ENCODE data around the gene ANKRD31. TPM values are rescaled to one million over a fixed set of nuclear protein-coding genes. Genes with fewer than 3 reads are reported as not detected.

The ANKRD31 gene
- total RNA-seq, 1 experiment from 2014 or later = 0.30 TPM

GRCh38 chr5:75192804-75193203 lies 43.9 kb downstream of the ANKRD31 start:
- ATAC-seq (no peak), DNase-seq (ENCODE audit: low read depth, low spot score) (no peak)
- Histone ChIP-seq H3K4me1 (ENCODE audit: control insufficient read depth in 1 of 2, insufficient read depth in 2 of 2, low read length in 2 of 2) (no peaks in the 10 kb centered on the region), H3K4me3 (replicated peaks in 1 of 2; ENCODE audit: low read depth in 1 of 2, low read length in 2 of 2) (no peak overlapping the region), H3K9me3 (ENCODE audit: control insufficient read depth in 1 of 2, insufficient read depth in 1 of 2, low read depth in 1 of 2, low read length in 2 of 2) (no peaks in the 10 kb centered on the region), H3K27me3 (ENCODE audit: insufficient read depth, low read length) (no peaks in the 10 kb centered on the region), H3K4me2 (ENCODE audit: low read length) (no peak overlapping the region), H2AFZ (ENCODE audit: low read depth, low read length, poor library complexity, severe bottlenecking) (no peak overlapping the region), H3K9me2 (ENCODE audit: insufficient read depth) (no peaks in the 10 kb centered on the region), H3K27ac (ENCODE audit: low read depth, low read length) (no peak overlapping the region), H4K20me1 (ENCODE audit: insufficient read depth) (no peaks in the 10 kb centered on the region), H3K79me2 (ENCODE audit: insufficient read depth, low read length) (no peaks in the 10 kb centered on the region), H3K9ac (ENCODE audit: low read length) (no peak overlapping the region), H3K36me3 (ENCODE audit: control insufficient read depth in 1 of 2, insufficient read depth in 2 of 2, low read length in 2 of 2) (no peaks in the 10 kb centered on the region)
- ChIA-PET RAD21 (ENCODE audit: low non-redundant PET in 1 of 2, low total read pairs in 2 of 2, uncharacterized antibody in 2 of 2, unreplicated experiment in 2 of 2) (no interaction called here), CTCF (interaction anchor here (1.6 kb wide), 1 partner anchor 10 kb away, joined by 5 read pairs; no protein-coding TSS in a partner anchor), POLR2A (interaction anchor here (1.5 kb wide), 1 partner anchor 10 kb away, joined by 3 read pairs; no protein-coding TSS in a partner anchor)
- no TSS peak for BruUV-seq (replicated peaks)
- TF ChIP-seq EGR1 (IDR thresholded peaks at IDR 0.05; ENCODE audit: low read depth) = no peak
- TF ChIP-seq CBX3 (IDR thresholded peaks at IDR 0.05; ENCODE audit: low read depth) = no peak
- no peak for TF ChIP-seq RAD21 (IDR thresholded peaks at IDR 0.05; ENCODE audit: low read depth)
- no peak for TF ChIP-seq ZFX (IDR thresholded peaks at IDR 0.05)
- no peak for TF ChIP-seq CEBPB (IDR thresholded peaks at IDR 0.05; ENCODE audit: low read depth)
- no peak for TF ChIP-seq POLR2AphosphoS5 (IDR thresholded peaks at IDR 0.05; ENCODE audit: low read depth, low read length)
- no peak for TF ChIP-seq REST (IDR thresholded peaks at IDR 0.05; ENCODE audit: low read depth)
- TF ChIP-seq JUND (IDR thresholded peaks at IDR 0.05) = no peak
- no peak for TF ChIP-seq ZNF274 (IDR thresholded peaks at IDR 0.05; ENCODE audit: low read depth, low read length)
- TF ChIP-seq CTCF (IDR thresholded peaks at IDR 0.05 in 2 of 3, conservative IDR thresholded peaks at IDR 0.05 in 1 of 3; ENCODE audit: borderline replicate concordance in 1 of 3, insufficient read depth in 1 of 3, low read depth in 2 of 3, low read length in 2 of 3) = no peak
- TF ChIP-seq SRF (IDR thresholded peaks at IDR 0.05; ENCODE audit: low read depth) = no peak
- TF ChIP-seq ZBTB33 (IDR thresholded peaks at IDR 0.05; ENCODE audit: extremely low read depth, insufficient replicate concordance, low read length) = no peak
- TF ChIP-seq EZH2phosphoT487 (IDR thresholded peaks at IDR 0.05; ENCODE audit: borderline replicate concordance) = no peak
- TF ChIP-seq SIN3A (IDR thresholded peaks at IDR 0.05; ENCODE audit: low read depth) = no peak
- no peak for TF ChIP-seq ATF3 (IDR thresholded peaks at IDR 0.05)
- intact Hi-C loops (cut with micrococcal nuclease) = no loop called here

Data from HCT116 (cell line).